SH-SY5Y (cell line): Measurements from ENCODE around the gene GGT6.

Source experiments
- GATA2 ChIP-seq: IDR thresholded peaks from 2 replicates; pipeline ENCODE4 v1.6.1; 2011; ENCODE audit warnings: mild to moderate bottlenecking, low read depth, low read length
- GATA3 ChIP-seq: IDR thresholded peaks from 2 replicates; pipeline ENCODE4 v1.6.1; 2011; ENCODE audit warnings: low read depth, mild to moderate bottlenecking, low read length, moderate library complexity

- TF ChIP-seq GATA2 (no peak), GATA3 (no peak)
Observed at GRCh38 chr17:4588391-4588790, 28.0 kb upstream of the GGT6 start.
